ENCODE results near the gene RTP1.

The RTP1 gene

DNA sequence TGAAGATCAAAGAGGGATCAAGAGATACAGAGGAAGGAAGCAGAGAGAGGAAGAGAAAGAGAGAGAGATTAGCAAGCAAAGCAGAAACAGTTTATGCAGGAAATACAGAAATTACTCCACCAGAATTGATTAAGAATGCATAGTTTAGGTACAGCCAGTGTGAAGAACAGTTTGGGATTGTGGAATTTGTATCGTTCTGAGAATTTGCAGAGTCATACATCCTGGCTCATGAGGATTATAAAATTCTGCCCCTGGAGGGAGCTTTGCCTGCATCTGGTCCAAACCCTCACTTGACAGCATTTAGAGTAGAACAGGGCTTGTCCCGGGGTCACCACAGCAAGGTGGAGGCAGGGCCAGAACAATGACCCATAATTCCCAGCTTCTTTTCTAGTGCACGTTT, 50.1 kb downstream of the RTP1 start:
- H3K9me2 ChIP-seq (replicated peaks; ENCODE audit: control insufficient read depth, low read length): no peaks in the 10 kb centered on the region
- no peaks in the 10 kb centered on the region for H3K9me3 ChIP-seq (ENCODE audit: control insufficient read depth, insufficient read depth, low read length)
- TF ChIP-seq EZH2phosphoT487 (IDR thresholded peaks at IDR 0.05; ENCODE audit: borderline replicate concordance, low read length): no peak
- TF ChIP-seq, protein P1, sequence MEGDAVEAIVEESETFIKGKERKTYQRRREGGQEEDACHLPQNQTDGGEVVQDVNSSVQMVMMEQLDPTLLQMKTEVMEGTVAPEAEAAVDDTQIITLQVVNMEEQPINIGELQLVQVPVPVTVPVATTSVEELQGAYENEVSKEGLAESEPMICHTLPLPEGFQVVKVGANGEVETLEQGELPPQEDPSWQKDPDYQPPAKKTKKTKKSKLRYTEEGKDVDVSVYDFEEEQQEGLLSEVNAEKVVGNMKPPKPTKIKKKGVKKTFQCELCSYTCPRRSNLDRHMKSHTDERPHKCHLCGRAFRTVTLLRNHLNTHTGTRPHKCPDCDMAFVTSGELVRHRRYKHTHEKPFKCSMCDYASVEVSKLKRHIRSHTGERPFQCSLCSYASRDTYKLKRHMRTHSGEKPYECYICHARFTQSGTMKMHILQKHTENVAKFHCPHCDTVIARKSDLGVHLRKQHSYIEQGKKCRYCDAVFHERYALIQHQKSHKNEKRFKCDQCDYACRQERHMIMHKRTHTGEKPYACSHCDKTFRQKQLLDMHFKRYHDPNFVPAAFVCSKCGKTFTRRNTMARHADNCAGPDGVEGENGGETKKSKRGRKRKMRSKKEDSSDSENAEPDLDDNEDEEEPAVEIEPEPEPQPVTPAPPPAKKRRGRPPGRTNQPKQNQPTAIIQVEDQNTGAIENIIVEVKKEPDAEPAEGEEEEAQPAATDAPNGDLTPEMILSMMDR (IDR thresholded peaks at IDR 0.05; ENCODE audit: low read depth, low read length, poor library complexity, severe bottlenecking): no peak
- peaks cover 24% of the 10 kb centered on the region for H3K27me3 ChIP-seq (ENCODE audit: control insufficient read depth, low read length)
- H4K20me1 ChIP-seq (ENCODE audit: control insufficient read depth, insufficient read depth, low read depth, low read length): no peaks in the 10 kb centered on the region
- H3K79me2 ChIP-seq (ENCODE audit: control insufficient read depth, low read length): no peaks in the 10 kb centered on the region
- peaks cover 6% of the 10 kb centered on the region for H3K4me1 ChIP-seq (ENCODE audit: control insufficient read depth, low read length)
- H3K36me3 ChIP-seq (ENCODE audit: control insufficient read depth, low read length): no peaks in the 10 kb centered on the region
- no peaks in the 10 kb centered on the region for H3F3A ChIP-seq (ENCODE audit: control insufficient read depth, insufficient read depth)
- H3K27ac ChIP-seq (ENCODE audit: low read depth, low read length): no peak overlapping the region
- no peak overlapping the region for H3K4me3 ChIP-seq (ENCODE audit: low read length)
- H3K4me2 ChIP-seq (ENCODE audit: low read length): 0 out of 2 replicates have a peak overlapping the region, but pooled peaks have one; percentile 8
